Thyroid gland (tissue), 4 donors: ENCODE data around the gene GOLGA6L7.
"Not testable (repeated sequence)": the region's sequence is repeated elsewhere in the genome, so short reads cannot be mapped to it uniquely, and the experiment has no call there.

ENCODE experiments used
- CTCF ChIP-seq, 6 experiments: fragments of 200-600 bp in 3 of 6; fragments of 450-650 bp in 3 of 6; sonication (generic) in 3 of 6; IDR thresholded peaks; one replicate each; pipeline ENCODE4 v1.5.1; 2016 to 2019; ENCODE audit warnings: antibody characterized with exemption in 6 of 6, mild to moderate bottlenecking in 2 of 6, inconsistent platforms in 1 of 6, moderate library complexity in 1 of 6
- POLR2A ChIP-seq, 2 donors: fragments of 450-650 bp; IDR thresholded peaks; one replicate each; pipeline ENCODE4 v1.6.1; 2017; ENCODE audit warnings: antibody characterized with exemption in 2 of 2, mild to moderate bottlenecking in 2 of 2, moderate library complexity in 1 of 2

GRCh38 chr15:28844147-28844546 is 4.3 kb downstream of the GOLGA6L7 start:
- TF ChIP-seq CTCF, POLR2A (IDR thresholded peaks at IDR 0.05): not testable (repeated sequence)
